Thoracic aorta (tissue), 2 donors: ENCODE results near the gene B4GAT1. TPM values are rescaled to one million over a fixed set of nuclear protein-coding genes. Genes with fewer than 3 reads are reported as not detected.
"Not testable (repeated sequence)": the region's sequence is repeated elsewhere in the genome, so short reads cannot be mapped to it uniquely, and the experiment has no call there.

Experiments used
- ATAC-seq: fragments of 150-250 bp; one replicate; pipeline ENCODE4 v1.8.0; 2017; ENCODE audit warnings: low read depth; ENCODE audit not compliant: insufficient number of reproducible peaks, low FRiP score
- DNase-seq: peaks from one replicate; pipeline ENCODE4 v3.0.0-alpha.2; 2020; ENCODE audit warnings: low spot score
- H3K27ac ChIP-seq, 2 donors: fragments of 200-600 bp; sonication (generic); 1 replicate in 1 of 2; 2 replicates in 1 of 2; pipeline ENCODE4 v1.5.1; 2016; ENCODE audit warnings: mild to moderate bottlenecking in 2 of 2, moderate library complexity in 2 of 2
- H3K27me3 ChIP-seq: fragments of 200-600 bp; sonication (generic); replicated peaks from 2 replicates; pipeline ENCODE4 v1.6.0; 2016; ENCODE audit warnings: mild to moderate bottlenecking; ENCODE audit not compliant: insufficient read depth
- H3K36me3 ChIP-seq: fragments of 200-600 bp; sonication (generic); one replicate; pipeline ENCODE4 v1.5.1; 2016
- H3K4me1 ChIP-seq, 2 donors: fragments of 200-600 bp; sonication (generic); 1 replicate in 1 of 2; 2 replicates in 1 of 2; pipeline versions ENCODE4 v1.5.1 to v1.6.0; 2016; ENCODE audit warnings: low read depth in 2 of 2, mild to moderate bottlenecking in 1 of 2; ENCODE audit not compliant: control insufficient read depth in 1 of 2
- H3K4me3 ChIP-seq: fragments of 200-600 bp; sonication (generic); 2 replicates; pipeline ENCODE4 v1.5.1; 2016; ENCODE audit warnings: mild to moderate bottlenecking
- H3K9me3 ChIP-seq: fragments of 200-600 bp; sonication (generic); 2 replicates; pipeline ENCODE4 v1.5.1; 2016
- total RNA-seq, 2 donors: library from RNA; depleted of rRNA; stranded (reverse); fragments of >200 nt; gene quantifications; one replicate each; pipeline versions ENCODE4 v1.1.0 to v1.2.3, GENCODE V29; 2016
- TF ChIP-seq, protein P1 (sequence below): fragments of 200-600 bp; sonication (generic); IDR thresholded peaks from one replicate; pipeline ENCODE4 v1.5.1; 2019; ENCODE audit warnings: antibody characterized with exemption

Gene B4GAT1
- total RNA-seq, 2 donors from 2014 or later: 15.7 to 34.1 TPM

DNA sequence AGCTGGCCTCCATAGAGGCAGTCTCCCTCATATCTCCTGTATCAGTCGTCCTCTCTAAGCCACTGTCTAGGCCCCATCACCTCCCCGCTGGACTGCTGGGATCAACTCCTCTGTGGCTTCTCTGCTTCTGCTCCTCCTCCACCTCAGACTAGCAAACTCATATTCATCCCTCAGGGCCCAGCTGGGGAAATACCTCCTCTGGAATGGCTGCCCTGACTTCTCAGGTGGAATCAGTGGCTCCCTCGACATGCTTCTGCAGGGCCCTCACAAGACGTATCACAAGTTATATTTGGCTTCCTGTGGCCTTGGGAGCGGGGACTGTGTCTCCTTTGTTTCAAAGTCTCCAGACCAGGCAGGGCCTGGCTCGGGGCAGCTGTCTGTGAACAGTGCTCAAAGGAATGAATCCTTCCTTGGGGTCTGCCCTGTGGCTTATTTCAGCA lies 14.1 kb upstream of the B4GAT1 start:
- DNase-seq: no peak
- no peaks in the 10 kb centered on the region for H3K36me3 ChIP-seq
- ATAC-seq: no peak

GRCh38 chr11:66360406-66361073 lies 13.1 kb upstream of the B4GAT1 start:
- H3K27ac ChIP-seq: no peak overlapping the region
- no peak for ATAC-seq
- no peak for DNase-seq
- no peak overlapping the region for H3K4me3 ChIP-seq
- TF ChIP-seq, protein P1, sequence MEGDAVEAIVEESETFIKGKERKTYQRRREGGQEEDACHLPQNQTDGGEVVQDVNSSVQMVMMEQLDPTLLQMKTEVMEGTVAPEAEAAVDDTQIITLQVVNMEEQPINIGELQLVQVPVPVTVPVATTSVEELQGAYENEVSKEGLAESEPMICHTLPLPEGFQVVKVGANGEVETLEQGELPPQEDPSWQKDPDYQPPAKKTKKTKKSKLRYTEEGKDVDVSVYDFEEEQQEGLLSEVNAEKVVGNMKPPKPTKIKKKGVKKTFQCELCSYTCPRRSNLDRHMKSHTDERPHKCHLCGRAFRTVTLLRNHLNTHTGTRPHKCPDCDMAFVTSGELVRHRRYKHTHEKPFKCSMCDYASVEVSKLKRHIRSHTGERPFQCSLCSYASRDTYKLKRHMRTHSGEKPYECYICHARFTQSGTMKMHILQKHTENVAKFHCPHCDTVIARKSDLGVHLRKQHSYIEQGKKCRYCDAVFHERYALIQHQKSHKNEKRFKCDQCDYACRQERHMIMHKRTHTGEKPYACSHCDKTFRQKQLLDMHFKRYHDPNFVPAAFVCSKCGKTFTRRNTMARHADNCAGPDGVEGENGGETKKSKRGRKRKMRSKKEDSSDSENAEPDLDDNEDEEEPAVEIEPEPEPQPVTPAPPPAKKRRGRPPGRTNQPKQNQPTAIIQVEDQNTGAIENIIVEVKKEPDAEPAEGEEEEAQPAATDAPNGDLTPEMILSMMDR: no peak
- no peaks in the 10 kb centered on the region for H3K36me3 ChIP-seq
- H3K9me3 ChIP-seq: no peaks in the 10 kb centered on the region
- H3K4me1 ChIP-seq: no peaks in the 10 kb centered on the region
- H3K27me3 ChIP-seq: no peaks in the 10 kb centered on the region

More for the DNA sequence above, 14.1 kb upstream of the B4GAT1 start:
- Histone ChIP-seq H3K4me3 (no peak overlapping the region), H3K9me3 (no peaks in the 10 kb centered on the region), H3K27ac (no peak overlapping the region), H3K27me3 (no peaks in the 10 kb centered on the region), H3K4me1 (no peaks in the 10 kb centered on the region)
- TF ChIP-seq, protein P1: no peak

DNA sequence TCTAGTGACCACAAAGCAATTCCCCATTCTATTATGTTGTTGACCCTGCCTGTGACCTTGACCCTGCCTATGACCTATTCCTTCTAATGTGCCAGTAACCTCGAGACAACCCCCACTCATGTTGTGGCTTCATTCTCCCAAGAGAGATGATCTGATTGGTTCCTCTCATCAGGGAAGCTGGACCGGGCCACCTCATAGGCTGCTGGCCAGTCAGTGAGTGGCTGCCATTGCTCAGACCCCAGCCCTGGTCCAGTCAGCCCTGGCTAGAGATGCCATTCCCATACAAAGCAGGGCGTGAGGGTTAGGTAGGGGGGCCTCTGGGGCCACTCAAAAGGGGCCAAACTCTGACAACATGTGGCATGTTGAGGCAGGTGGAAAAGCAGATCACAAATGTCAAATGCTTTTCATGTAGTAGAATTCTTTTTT lies 12.2 kb upstream of the B4GAT1 start:
- Histone ChIP-seq H3K36me3 (no peaks in the 10 kb centered on the region), H3K27ac (no peak overlapping the region), H3K4me1 (no peaks in the 10 kb centered on the region), H3K4me3 (no peak overlapping the region), H3K27me3 (no peaks in the 10 kb centered on the region), H3K9me3 (no peaks in the 10 kb centered on the region)
- TF ChIP-seq, protein P1: no peak
- ATAC-seq: no peak
- DNase-seq: no peak

GRCh38 chr11:66350560-66351235 lies 3.3 kb upstream of the B4GAT1 start:
- H3K4me1 ChIP-seq: peaks cover 12 to 20% of the 10 kb centered on the region in 2 donors
- H3K27ac ChIP-seq, H3K36me3 ChIP-seq, DNase-seq, H3K4me3 ChIP-seq, H3K27me3 ChIP-seq, ATAC-seq, H3K9me3 ChIP-seq: not testable (repeated sequence)

- TF ChIP-seq, protein P1: no peak
- DNase-seq (no peak), ATAC-seq (no peak)
- Histone ChIP-seq H3K9me3 (no peaks in the 10 kb centered on the region), H3K4me3 (no peak overlapping the region), H3K36me3 (no peaks in the 10 kb centered on the region), H3K27ac (no peak overlapping the region), H3K27me3 (no peaks in the 10 kb centered on the region), H3K4me1 (peaks cover 18 to 30% of the 10 kb centered on the region in 2 donors)
Observed at GRCh38 chr11:66349084-66349386, 1.6 kb upstream of the B4GAT1 start.
